ENCODE results near the gene ZGLP1. TPM values are rescaled to one million over a fixed set of nuclear protein-coding genes. Genes with fewer than 3 reads are reported as not detected.

Gene ZGLP1
- total and polyA plus RNA-seq, 2 of the 13 experiments (the other 11 are each of a cell fraction or from before 2014, with no cell fraction given): 2.4 to 3.0 TPM

GRCh38 chr19:10259162-10259905 lies 50.3 kb downstream of the ZGLP1 start:
- Histone ChIP-seq H3K27me3 (ENCODE audit: control insufficient read depth in 1 of 2, insufficient read depth in 2 of 2, low read length in 2 of 2) (no peaks in the 10 kb centered on the region), H3K4me3 (replicated peaks in 1 of 3; ENCODE audit: insufficient read depth in 1 of 3, low read depth in 2 of 3, low read length in 3 of 3) (no peak overlapping the region), H4K20me1 (ENCODE audit: insufficient read depth, low read length) (no peaks in the 10 kb centered on the region), H3K4me2 (ENCODE audit: low read depth, low read length) (no peak overlapping the region), H3K9me3 (ENCODE audit: low read length) (no peaks in the 10 kb centered on the region), H3K36me3 (replicated peaks in 1 of 2; ENCODE audit: control insufficient read depth in 1 of 2, insufficient read depth in 2 of 2, low read length in 2 of 2) (peaks cover 12 to 33% of the 10 kb centered on the region in 2 experiments), H3K9ac (ENCODE audit: insufficient read depth, low read depth, low read length) (no peak overlapping the region), H3K79me2 (ENCODE audit: insufficient read depth, low read length) (no peaks in the 10 kb centered on the region), H2AFZ (ENCODE audit: low read length) (no peak overlapping the region), H3K4me1 (ENCODE audit: insufficient read depth, low read length) (peaks cover 51% of the 10 kb centered on the region), H3K27ac (ENCODE audit: extremely low read length, insufficient read depth, low read length) (no peak overlapping the region)
- in situ Hi-C loops (cut with HindIII; ENCODE audit: extremely low pct_ligation_motif_present, low pct_unique_long_range_greater_than_20kb) (no loop called here), intact Hi-C loops (cut with micrococcal nuclease; ENCODE audit: unreplicated experiment) (loop anchor here (1.0 kb wide), 1 partner anchor 130 kb away; no protein-coding TSS in a partner anchor)
- no TSS peak for BruUV-seq (replicated peaks)
- peak; percentile 88 for DNase-seq (ENCODE audit: low spot score)
- FAIRE-seq: peak; percentile 77
- peak; percentile 71 for ATAC-seq
- ChIA-PET POLR2A (interaction anchor here (0.6 to 5.4 kb wide), 13 partner anchors 11 to 144 kb away, joined by 3 to 71 read pairs (median 4); partner anchors contain the start of genes CDC37, ICAM1, ICAM5 and TYK2), CTCF (ENCODE audit: low intra/inter-chr PET ratio, low total read pairs) (interaction anchor here (1.3 to 3.6 kb wide), 2 partner anchors 130 to 132 kb away, joined by 13 to 24 read pairs; no protein-coding TSS in a partner anchor)
- WGBS (ENCODE audit: low lambda C conversion rate): 64% methylated on average over 19 of the region's 32 CpGs
- no peak for TF ChIP-seq ZNF572 (CRISPR knock-in tag; IDR thresholded peaks at IDR 0.05)
- TF ChIP-seq SP2 (CRISPR knock-in tag; IDR thresholded peaks at IDR 0.05): peak; percentile 19; the same call in 1 of the 2 replicates
- no peak for TF ChIP-seq ZNF788 (CRISPR knock-in tag; IDR thresholded peaks at IDR 0.05; ENCODE audit: borderline replicate concordance)
- TF ChIP-seq HNRNPLL (IDR thresholded peaks at IDR 0.05; ENCODE audit: low read depth, low read length, poor library complexity, severe bottlenecking): peak; percentile 38
- no peak for TF ChIP-seq ZBTB20 (CRISPR knock-in tag; IDR thresholded peaks at IDR 0.05; ENCODE audit: borderline replicate concordance, low read depth)
- peak; percentile 20; the same call in 1 of the 2 replicates for TF ChIP-seq SAP130 (CRISPR knock-in tag; IDR thresholded peaks at IDR 0.05; ENCODE audit: low read depth)
- peak; percentile 85 for TF ChIP-seq STAG1 (CRISPR knock-in tag; IDR thresholded peaks at IDR 0.05)
- TF ChIP-seq IKZF5 (CRISPR knock-in tag; IDR thresholded peaks at IDR 0.05): 0 out of 2 replicates have a peak, but pooled peaks have one; percentile 33
- TF ChIP-seq CEBPZ (IDR thresholded peaks at IDR 0.05; ENCODE audit: low read length): no peak
- no peak for TF ChIP-seq MAF1 (CRISPR knock-in tag; IDR thresholded peaks at IDR 0.05; ENCODE audit: borderline replicate concordance)
- TF ChIP-seq HNF1B (CRISPR knock-in tag; IDR thresholded peaks at IDR 0.05): 0 out of 2 replicates have a peak, but pooled peaks have one; percentile 43
- TF ChIP-seq XRCC5 (optimal IDR thresholded peaks at IDR 0.05; ENCODE audit: low read length): peak; percentile 62
- TF ChIP-seq ZNF7 (CRISPR knock-in tag; IDR thresholded peaks at IDR 0.05): no peak
- no peak for TF ChIP-seq ZNF773 (CRISPR knock-in tag; IDR thresholded peaks at IDR 0.05; ENCODE audit: borderline replicate concordance)
- TF ChIP-seq ZNF766 (CRISPR knock-in tag; IDR thresholded peaks at IDR 0.05; ENCODE audit: borderline replicate concordance): no peak
- 0 out of 2 replicates have a peak, but pooled peaks have one; percentile 20 for TF ChIP-seq HNRNPL (IDR thresholded peaks at IDR 0.05; ENCODE audit: low read depth, low read length)
- no peak for TF ChIP-seq NR2F2 (IDR thresholded peaks at IDR 0.05; ENCODE audit: borderline replicate concordance, low read depth)
- peak; percentile 77 for TF ChIP-seq SMC3 (IDR thresholded peaks at IDR 0.05; ENCODE audit: low read length)

Measured in HepG2 (cell line).